Renal cortical epithelial cell (primary cell): ENCODE results near the gene AP4M1. TPM values are rescaled to one million over a fixed set of nuclear protein-coding genes. Genes with fewer than 3 reads are reported as not detected.

Experiments
- DNase-seq: peaks from one replicate; pipeline ENCODE4 v3.0.0-alpha.2; 2011; ENCODE audit warnings: low read depth
- total RNA-seq: library from RNA; depleted of rRNA; stranded (reverse); fragments of >200 nt; gene quantifications from 2 replicates; pipeline ENCODE4 v1.2.3, GENCODE V29; 2014

AP4M1 gene
- total RNA-seq: 30.0 and 39.1 TPM in 2 replicates

DNA sequence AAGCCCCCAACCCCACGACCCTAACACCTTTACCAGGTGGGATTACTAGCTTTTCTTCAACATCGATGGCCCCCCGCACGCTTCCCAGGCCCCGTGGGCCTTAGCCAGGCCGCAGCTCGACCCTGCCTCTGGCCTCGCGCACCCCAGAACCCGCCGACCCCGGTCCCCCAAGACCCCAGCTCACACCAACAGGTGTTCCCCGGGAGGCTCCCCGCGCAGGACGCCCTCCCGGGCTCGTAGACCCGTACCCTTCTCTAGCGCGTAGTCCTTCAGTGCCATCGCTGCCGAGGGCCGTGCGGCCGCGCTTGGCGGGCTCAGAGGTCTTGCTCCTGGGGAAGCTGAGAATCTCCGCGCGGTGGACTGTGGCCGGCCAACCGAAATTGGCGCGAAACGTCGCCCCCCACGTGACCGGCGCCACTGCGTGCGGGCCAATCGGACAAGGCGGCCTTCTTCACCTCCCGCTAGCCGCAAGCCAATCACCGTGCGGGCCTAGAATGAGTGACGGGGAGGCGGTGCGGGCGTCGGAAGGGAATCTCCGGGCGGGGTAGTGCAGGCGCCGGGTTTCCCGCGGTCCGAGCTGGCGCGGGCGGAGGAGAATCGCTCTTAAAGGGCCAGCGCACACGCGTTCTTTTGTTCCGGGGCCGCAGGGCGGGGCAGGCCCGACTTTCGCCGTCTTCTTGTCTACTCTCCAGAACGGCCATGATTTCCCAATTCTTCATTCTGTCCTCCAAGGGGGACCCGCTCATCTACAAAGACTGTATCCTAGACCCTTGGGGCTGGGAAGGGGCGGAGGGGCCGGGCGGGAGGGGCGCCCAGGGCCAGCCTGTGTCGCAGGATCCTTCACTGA is at the start of gene AP4M1, which contains the start of gene MCM7:
TSS of gene AP4M1 (plus strand) at position 628 of the 847 bp plus-strand sequence. CDS start at position 700, 72 bp downstream.
TSS of gene MCM7 (minus strand) at position 382 of the 847 bp plus-strand sequence. CDS start at position 279, 103 bp downstream.
- peak; percentile 91 for DNase-seq

DNA sequence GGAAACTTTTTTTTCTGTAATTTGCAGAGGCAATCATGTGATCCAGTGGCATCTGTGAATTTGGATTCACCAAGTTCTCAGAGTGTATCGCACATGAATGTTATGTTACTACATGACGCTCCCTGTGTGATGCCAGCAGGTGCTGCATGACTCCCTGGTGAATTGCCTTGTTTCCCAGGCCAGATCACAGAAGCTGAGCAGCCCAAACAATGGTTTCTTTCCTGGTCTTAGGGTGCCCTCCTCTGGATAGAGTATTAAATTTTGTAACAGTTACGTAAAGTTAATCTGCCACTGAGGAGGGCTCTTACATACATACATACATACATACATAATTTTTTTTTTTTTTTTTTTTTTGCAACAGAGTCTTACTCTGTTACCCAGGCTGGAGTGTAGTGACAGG is 48.2 kb upstream of the AP4M1 start:
- DNase-seq: peak; percentile 44

GRCh38 chr7:100057006-100057405 is 44.4 kb upstream of the AP4M1 start:
- DNase-seq: no peak

GRCh38 chr7:100059251-100059739 is 42.1 kb upstream of the AP4M1 start:
- no peak for DNase-seq

DNA sequence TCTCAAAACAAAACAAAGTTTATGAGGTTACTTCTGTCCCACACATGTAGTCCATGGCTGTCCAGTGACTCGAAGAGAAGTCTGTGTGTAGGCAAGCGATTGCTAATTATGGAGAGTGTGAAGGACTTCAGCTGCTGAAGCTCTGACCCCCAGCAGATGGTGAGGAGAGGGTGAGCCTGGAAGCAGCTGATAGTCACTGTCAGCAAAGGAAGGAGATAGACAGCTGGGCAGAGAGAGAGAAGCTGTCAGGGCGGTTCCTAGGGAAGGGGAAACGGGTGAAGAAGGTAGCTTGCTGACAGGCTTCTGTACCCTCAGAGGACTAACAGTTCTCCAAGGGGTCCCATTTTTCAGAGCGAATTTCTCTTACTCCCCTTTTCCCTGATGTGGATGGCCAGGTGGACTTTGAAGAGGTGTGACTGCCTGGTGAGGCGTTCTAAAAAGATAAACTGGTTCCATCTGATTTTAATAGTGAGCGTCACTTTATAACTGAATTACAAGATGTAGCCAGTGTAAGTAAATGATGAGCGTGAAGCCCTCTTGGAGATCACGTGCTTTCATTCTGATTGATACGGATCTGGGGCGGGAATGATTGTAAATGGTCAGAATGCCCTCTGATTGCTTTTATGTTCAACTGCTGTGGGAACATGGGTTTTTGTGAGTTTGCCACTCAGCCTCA is 39.8 kb upstream of the AP4M1 start:
- no peak for DNase-seq

- no peak for DNase-seq
Measured at GRCh38 chr7:100063376-100063775, 38.1 kb upstream of the AP4M1 start.

DNA sequence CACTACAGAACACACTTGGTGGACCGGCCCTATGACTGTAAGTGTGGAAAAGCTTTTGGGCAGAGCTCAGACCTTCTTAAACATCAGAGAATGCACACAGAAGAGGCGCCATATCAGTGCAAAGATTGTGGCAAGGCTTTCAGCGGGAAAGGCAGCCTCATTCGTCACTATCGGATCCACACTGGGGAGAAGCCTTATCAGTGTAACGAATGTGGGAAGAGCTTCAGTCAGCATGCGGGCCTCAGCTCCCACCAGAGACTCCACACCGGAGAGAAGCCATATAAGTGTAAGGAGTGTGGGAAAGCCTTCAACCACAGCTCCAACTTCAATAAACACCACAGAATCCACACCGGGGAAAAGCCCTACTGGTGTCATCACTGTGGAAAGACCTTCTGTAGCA is 37.3 kb upstream of the AP4M1 start:
- no peak for DNase-seq

GRCh38 chr7:100065452-100066186 is 35.8 kb upstream of the AP4M1 start:
- DNase-seq: peak; percentile 19

- no peak for DNase-seq
Measured at GRCh38 chr7:100066953-100067352, 34.5 kb upstream of the AP4M1 start.

GRCh38 chr7:100069991-100070390 is 31.5 kb upstream of the AP4M1 start:
- no peak for DNase-seq

DNA sequence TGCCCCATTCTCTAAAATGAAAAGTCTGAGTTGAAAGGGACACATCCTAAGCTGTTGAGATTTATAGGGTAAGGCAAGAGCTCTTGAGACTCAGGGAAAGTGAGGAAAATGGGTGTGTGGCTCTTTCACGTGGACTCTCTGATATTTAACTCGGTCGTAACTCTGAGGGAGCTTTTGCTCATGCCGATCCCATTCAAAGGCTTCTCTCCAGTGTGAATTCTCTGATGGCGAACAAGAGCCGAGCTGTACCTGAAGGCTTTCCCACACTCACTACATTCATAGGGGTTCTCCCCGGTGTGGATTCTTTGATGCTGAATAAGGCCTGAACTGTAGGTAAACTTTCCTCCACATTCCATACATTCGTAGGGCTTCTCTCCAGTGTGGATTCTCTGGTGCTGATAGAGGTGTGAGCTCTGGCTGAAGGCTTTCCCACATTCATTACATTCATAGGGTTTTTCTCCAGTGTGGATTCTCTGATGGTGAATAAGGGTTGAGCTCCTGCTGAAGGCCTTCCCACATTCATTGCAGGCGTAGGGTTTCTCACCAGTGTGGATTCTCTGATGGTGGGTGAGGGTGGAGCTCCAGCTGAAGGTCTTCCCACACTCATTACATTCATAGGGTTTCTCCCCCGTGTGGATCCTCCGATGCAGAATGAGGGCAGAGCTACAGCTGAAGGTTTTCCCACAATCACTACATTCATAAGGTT is 30.3 kb upstream of the AP4M1 start:
- no peak for DNase-seq

DNA sequence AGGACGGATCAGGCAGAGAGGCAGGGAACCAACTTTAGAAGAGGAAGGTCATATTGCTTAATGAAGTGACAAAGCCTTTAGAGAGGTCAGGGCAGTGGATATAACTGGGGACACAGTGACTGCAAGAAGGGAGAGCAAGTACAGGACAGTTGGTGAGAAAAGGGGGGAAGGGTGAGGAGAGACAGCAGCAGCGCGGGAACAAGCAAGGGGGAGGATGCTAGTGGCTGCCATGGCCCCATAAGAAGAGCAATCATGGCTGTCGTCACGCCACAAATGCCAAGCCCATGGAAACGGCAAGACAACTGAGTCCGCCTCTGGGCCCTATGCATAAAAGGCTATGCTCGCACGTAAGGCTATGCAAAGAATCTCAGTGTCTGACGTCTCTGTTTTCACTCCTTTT is 29.0 kb upstream of the AP4M1 start:
- no peak for DNase-seq

GRCh38 chr7:100074841-100075240 is 26.6 kb upstream of the AP4M1 start:
- DNase-seq: no peak

- DNase-seq: no peak
Measured at GRCh38 chr7:100075418-100075817, 26.0 kb upstream of the AP4M1 start.

- DNase-seq: no peak
Measured at GRCh38 chr7:100077205-100077604, 24.2 kb upstream of the AP4M1 start.

- DNase-seq: no peak
Measured at GRCh38 chr7:100079024-100079560, 22.4 kb upstream of the AP4M1 start.

GRCh38 chr7:100080907-100081534 is 20.4 kb upstream of the AP4M1 start:
- DNase-seq: no peak

DNA sequence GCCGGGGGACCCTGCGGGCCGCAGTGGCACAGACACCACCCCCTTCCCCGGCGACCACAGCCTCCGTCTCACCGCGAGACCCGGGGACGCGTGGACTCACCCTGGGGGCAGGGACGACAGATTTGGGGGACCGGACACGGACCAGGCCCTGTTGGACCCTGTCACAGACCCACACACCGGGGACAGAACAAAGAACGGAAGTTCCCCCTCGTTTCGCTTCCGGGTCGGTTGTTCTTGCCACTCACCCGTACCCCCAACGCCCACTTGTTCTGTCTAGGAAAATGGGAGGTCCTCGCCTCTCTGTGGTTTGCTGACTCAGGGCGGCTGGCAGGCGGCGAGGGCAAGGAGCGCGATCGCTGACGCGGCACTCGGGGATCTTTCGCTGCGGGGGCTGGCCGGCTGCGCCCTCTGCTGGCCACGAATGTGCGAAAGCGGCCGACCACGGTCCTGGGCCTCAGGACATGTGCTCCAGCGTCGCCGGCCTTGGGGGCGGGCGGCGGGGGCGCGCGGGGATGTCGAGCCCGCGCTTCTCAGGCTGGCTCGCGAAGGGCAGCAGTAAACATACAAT is 19.8 kb upstream of the AP4M1 start, which contains the start of gene ZNF3:
TSS of gene ZNF3 (minus strand) at position 189 of the 568 bp plus-strand sequence. CDS start 4,366 bp downstream, outside the sequence.
- DNase-seq: peak; percentile 95

DNA sequence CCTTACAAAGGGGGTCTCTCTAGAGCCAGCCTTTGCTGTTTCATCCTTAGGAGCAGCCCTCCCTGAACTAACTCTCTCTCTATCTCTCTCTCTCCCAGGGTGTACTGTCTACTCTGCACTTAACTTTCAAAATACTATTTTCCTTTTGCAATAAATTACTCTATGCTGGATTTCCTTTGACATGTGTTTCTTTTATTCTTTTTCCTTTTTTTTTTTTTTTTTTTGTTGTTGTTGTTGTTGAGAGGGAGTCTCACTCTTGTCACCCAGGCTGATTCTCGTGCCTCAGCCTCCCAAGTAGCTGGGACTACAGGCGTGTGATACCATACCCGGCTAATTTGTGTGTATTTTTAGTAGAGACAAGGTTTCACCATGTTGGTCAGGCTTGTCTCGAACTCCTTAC is 18.5 kb upstream of the AP4M1 start:
- no peak for DNase-seq

DNA sequence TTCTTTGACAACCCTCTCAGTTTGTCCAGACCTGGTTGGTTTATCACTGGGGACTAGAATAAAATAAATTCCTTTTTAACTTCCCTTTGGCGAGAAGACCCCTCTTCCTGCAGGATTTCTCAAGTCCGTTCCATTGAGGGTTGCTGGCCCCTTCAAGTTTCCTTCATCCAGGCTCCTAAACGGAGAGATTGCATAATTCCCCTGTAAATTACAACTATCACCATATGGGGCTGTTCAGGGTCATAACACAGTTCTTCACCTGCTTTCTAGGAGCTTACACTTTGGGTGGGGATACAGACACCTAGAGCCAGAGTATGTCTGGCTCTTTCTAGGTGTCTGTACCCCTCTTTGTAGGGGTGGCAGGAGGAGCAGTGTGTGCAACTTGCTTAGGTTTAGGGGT is 15.9 kb upstream of the AP4M1 start:
- DNase-seq: no peak
